GM12872 (cell line): ENCODE data around the gene LGALS3BP.

Source experiments
- TF ChIP-seq, protein P1 (sequence below): IDR thresholded peaks from 3 replicates; pipeline ENCODE4 v1.5.1; 2011; ENCODE audit warnings: low read depth, mild to moderate bottlenecking, low read length, moderate library complexity; ENCODE audit not compliant: insufficient read depth

The LGALS3BP gene

DNA sequence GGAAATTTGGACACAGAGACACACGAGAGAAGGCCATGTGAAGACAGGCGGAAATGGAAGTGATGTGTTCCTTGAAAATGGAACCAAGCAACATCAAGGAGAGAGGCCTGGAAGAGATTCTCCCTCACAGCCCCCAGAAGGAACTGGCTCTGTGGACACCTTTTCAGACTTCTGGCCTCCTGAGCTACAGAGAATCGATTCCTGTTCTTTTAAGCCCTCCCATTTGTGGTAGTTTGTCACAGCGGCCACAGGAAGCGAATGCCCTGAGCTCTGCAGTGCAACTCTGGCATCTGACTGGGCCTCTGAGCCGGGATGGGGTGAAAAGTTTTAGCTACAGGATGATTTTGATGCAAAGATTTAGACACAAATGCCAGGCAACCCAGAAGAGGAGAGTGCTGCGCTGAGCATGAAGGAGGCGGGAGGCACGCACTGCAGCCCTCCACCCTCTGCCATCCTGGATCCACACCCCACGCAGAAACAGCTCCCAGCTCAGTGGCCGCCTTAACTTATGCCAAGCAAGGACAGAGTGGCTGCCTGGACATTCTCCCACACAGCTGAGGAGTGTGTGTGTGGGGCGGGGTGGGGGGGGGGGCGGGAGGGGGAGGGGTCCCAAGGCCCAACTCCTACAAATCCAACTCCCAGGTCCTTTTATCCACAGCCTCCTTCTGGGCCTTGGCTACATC, 56.8 kb downstream of the LGALS3BP start:
- TF ChIP-seq, protein P1, sequence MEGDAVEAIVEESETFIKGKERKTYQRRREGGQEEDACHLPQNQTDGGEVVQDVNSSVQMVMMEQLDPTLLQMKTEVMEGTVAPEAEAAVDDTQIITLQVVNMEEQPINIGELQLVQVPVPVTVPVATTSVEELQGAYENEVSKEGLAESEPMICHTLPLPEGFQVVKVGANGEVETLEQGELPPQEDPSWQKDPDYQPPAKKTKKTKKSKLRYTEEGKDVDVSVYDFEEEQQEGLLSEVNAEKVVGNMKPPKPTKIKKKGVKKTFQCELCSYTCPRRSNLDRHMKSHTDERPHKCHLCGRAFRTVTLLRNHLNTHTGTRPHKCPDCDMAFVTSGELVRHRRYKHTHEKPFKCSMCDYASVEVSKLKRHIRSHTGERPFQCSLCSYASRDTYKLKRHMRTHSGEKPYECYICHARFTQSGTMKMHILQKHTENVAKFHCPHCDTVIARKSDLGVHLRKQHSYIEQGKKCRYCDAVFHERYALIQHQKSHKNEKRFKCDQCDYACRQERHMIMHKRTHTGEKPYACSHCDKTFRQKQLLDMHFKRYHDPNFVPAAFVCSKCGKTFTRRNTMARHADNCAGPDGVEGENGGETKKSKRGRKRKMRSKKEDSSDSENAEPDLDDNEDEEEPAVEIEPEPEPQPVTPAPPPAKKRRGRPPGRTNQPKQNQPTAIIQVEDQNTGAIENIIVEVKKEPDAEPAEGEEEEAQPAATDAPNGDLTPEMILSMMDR: no peak

DNA sequence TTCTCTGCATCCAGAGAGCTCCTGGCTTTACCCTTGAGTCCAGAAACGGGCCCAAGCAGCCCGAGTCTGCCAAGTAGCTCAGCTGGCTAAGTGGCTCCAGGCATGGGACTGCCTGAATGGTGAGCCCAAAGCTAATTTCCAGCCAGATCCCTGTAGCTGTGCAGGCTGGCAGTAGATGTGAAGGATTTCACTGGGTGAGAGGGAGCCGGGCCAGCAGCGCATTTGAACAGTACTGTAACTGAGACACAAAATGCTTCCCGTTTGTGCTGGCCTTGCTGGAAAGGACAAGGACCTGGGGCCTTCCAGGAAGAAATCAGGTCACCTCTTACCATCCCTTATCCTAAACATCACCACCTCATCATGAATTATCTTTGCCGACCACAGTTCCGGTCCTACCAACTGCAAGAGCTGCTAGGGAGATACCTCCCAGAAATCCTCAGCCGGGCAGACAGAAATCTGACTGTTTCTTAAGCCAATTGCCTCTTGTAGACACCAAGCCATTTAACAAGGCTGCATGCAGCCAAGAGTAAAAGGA, 58.2 kb downstream of the LGALS3BP start:
- TF ChIP-seq, protein P1: no peak
